Esophagus squamous epithelium (tissue), 5 donors: ENCODE results near the gene PCED1A. TPM values are rescaled to one million over a fixed set of nuclear protein-coding genes. Genes with fewer than 3 reads are reported as not detected.

Experiments
- DNase-seq: peaks from one replicate; lab custom pipeline; 2025; lab: John Stamatoyannopoulos, UW
- H3K27ac ChIP-seq, 4 donors: fragments of 200-600 bp; sonication (generic); one replicate each; pipeline ENCODE4 v1.5.1; 2016 to 2019; ENCODE audit warnings: mild to moderate bottlenecking in 1 of 4
- H3K27me3 ChIP-seq, 4 donors: fragments of 200-600 bp; sonication (generic); 1 replicate in 3 of 4; 2 replicates in 1 of 4; pipeline versions ENCODE4 v1.5.1 to v1.6.0; 2017 to 2021; ENCODE audit warnings: antibody characterized with exemption in 1 of 4
- H3K36me3 ChIP-seq, 3 donors: fragments of 200-600 bp; sonication (generic); one replicate each; pipeline ENCODE4 v1.5.1; 2016 to 2019
- H3K4me1 ChIP-seq, 3 donors: fragments of 200-600 bp; sonication (generic); one replicate each; pipeline ENCODE4 v1.5.1; 2017 to 2019
- H3K4me3 ChIP-seq, 4 donors: fragments of 200-600 bp; sonication (generic); 1 replicate in 3 of 4; 2 replicates in 1 of 4; pipeline ENCODE4 v1.5.1; 2016 to 2019; ENCODE audit warnings: mild to moderate bottlenecking in 2 of 4, moderate library complexity in 1 of 4
- H3K9me3 ChIP-seq, 3 donors: fragments of 200-600 bp; sonication (generic); one replicate each; pipeline ENCODE4 v1.5.1; 2016 to 2019
- POLR2A ChIP-seq, 4 donors: fragments of 450-650 bp; IDR thresholded peaks; one replicate each; pipeline ENCODE4 v1.6.1; 2017; ENCODE audit warnings: antibody characterized with exemption in 4 of 4, mild to moderate bottlenecking in 4 of 4, moderate library complexity in 3 of 4
- WGBS, 2 donors: methylation state at CpG; one replicate each; pipeline ENCODE4 v1.1.5; 2018; 5-methylcytosine and 5-hydroxymethylcytosine counted together
- intact Hi-C: fragments of 100-400 bp; cut with DNase I; formaldehyde crosslinking; loops from one replicate; pipeline ENCODE4 v1.15.0; 2022
- total RNA-seq, 4 donors: library from RNA; depleted of rRNA; stranded (reverse); fragments of >200 nt; gene quantifications; one replicate each; pipeline ENCODE4 v1.1.0, GENCODE V29; 2016
- TF ChIP-seq, protein P1 (sequence below), 6 experiments: fragments of 450-650 bp in 4 of 6; fragments of 200-600 bp in 2 of 6; sonication (generic) in 2 of 6; IDR thresholded peaks; one replicate each; pipeline ENCODE4 v1.5.1; 2016 to 2019; ENCODE audit warnings: antibody characterized with exemption in 6 of 6, mild to moderate bottlenecking in 4 of 6, moderate library complexity in 4 of 6
- donor health status: DM: yes; HTN: yes; CAD: no.

Gene PCED1A
- total RNA-seq, 4 donors from 2014 or later = 9.0 to 25.6 (median 16.6) TPM

DNA sequence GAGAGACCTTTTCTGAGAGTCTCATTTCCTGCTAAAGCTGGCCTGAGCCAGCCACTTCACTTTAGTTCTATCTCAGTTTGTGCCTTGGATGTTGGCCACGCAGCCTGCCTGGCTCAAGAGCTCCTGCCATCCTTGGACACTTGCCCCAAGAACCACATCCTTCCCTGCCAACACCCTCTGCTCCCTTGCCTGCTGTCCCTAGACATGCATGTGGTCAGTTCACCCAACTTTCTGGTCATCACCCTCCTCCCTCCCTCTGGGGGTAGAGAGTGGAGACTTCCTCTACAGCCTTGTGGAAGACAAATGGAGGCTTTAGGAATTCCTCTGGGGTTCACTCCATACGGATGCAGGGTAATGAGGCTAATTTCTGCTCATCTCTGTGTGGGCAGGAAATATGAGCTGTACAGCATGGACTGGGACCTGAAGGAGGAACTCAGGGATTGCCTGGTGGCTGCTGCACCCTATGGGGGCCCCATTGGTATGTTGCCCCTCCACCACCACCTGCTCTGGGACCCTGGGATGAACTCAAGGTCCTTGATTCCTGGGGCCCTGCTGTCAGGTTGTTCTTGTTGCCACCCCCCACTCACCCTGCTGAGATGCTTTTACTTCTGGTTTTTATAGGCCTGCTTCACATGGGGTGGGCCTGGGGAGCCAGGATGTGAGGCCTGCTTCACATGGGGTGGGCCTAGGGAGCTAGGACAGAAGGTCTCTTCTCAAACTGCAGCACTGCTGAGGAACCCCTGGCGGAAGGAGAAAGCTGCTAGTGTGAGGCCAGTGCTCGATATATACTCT is 19.1 kb upstream of the PCED1A start:
- Histone ChIP-seq H3K27me3 (no peaks in the 10 kb centered on the region), H3K9me3 (no peaks in the 10 kb centered on the region), H3K36me3 (peaks cover 32 to 43% (median 36%) of the 10 kb centered on the region in 3 donors), H3K4me3 (no peak overlapping the region), H3K4me1 (no peaks in the 10 kb centered on the region), H3K27ac (no peak overlapping the region)
- WGBS, 2 donors = 86 to 88% methylated on average over 2 of the region's 4 CpGs
- no peak for TF ChIP-seq POLR2A (IDR thresholded peaks at IDR 0.05)
- TF ChIP-seq, protein P1, sequence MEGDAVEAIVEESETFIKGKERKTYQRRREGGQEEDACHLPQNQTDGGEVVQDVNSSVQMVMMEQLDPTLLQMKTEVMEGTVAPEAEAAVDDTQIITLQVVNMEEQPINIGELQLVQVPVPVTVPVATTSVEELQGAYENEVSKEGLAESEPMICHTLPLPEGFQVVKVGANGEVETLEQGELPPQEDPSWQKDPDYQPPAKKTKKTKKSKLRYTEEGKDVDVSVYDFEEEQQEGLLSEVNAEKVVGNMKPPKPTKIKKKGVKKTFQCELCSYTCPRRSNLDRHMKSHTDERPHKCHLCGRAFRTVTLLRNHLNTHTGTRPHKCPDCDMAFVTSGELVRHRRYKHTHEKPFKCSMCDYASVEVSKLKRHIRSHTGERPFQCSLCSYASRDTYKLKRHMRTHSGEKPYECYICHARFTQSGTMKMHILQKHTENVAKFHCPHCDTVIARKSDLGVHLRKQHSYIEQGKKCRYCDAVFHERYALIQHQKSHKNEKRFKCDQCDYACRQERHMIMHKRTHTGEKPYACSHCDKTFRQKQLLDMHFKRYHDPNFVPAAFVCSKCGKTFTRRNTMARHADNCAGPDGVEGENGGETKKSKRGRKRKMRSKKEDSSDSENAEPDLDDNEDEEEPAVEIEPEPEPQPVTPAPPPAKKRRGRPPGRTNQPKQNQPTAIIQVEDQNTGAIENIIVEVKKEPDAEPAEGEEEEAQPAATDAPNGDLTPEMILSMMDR (IDR thresholded peaks at IDR 0.05) = no peak
- no peak for DNase-seq
- intact Hi-C loops = no loop called here

DNA sequence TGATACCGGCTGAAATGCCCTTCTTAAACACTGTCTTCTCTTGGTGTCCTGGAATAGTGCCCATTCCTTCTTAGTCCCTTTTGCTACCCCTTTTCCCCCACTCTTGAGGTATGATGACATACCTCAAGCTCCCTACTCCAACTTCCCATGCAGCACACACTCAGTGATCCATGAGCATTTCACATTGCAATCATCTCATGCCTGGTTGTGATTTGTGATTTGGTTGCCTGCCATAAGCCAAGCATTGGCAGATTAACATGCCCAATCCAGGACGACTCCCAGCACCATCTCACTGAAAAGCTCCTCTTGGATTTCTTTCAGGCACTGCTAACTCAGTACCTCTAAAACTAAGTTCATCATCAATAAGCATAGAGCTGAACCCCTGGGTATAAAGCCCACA is 18.1 kb upstream of the PCED1A start:
- WGBS, 2 donors = 71 to 94% methylated on average over 2 of the region's 2 CpGs
- no peaks in the 10 kb centered on the region for H3K4me1 ChIP-seq

DNA sequence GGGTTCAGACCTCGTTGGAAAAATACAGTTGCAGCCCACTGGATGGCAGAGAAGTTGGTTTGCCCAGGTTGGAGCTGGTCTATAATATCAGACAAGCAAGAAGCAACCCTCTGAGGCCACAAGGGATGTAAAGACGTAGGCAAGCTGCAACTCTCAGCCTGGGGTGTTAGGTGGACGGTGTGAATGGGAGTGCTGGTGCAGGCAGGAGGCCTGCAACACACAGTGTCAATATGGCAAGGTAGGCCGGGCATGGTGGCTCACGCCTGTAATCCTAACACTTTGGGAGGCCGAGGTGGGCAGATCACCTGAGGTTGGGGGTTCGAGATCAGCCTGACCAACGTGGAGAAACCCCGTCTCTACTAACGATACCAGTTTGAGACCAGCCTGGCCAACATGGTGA is 10.6 kb upstream of the PCED1A start:
- intact Hi-C loops = no loop called here

More for the DNA sequence above, 18.1 kb upstream of the PCED1A start:
- H3K36me3 ChIP-seq = peaks cover 23 to 33% (median 30%) of the 10 kb centered on the region in 3 donors
- no peaks in the 10 kb centered on the region for H3K9me3 ChIP-seq
- DNase-seq = no peak
- H3K4me3 ChIP-seq = no peak overlapping the region
- intact Hi-C loops = no loop called here
- H3K27me3 ChIP-seq = no peaks in the 10 kb centered on the region
- no peak for TF ChIP-seq POLR2A (IDR thresholded peaks at IDR 0.05)
- TF ChIP-seq, protein P1 (IDR thresholded peaks at IDR 0.05) = no peak
- no peak overlapping the region for H3K27ac ChIP-seq

DNA sequence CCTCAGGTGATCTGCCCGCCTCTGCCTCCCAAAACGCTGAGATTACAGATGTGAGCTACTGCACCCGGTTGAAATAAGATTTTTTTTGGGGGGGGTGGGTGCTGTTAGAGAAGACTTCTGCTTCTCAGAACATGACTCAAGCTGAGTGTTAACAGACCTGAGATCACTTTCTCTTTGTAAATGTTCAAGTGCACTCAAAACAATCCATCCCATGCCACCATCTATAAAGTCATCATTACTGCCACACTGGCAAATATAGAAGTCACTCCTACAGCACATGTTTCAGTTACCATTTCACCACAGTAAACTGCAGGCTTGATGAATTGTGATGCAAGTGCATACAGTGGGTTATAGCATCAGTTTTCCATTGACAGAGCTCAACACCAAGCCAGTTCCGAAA is 9.1 kb upstream of the PCED1A start:
- no peak overlapping the region for H3K27ac ChIP-seq
- no peaks in the 10 kb centered on the region for H3K9me3 ChIP-seq
- intact Hi-C loops = no loop called here
- no peaks in the 10 kb centered on the region for H3K27me3 ChIP-seq
- no peak for DNase-seq
- WGBS, 2 donors = 63 to 91% methylated on average over 1 to 4 of the region's 4 CpGs
- peaks cover 0 to 8% (median 3%) of the 10 kb centered on the region in 3 donors for H3K36me3 ChIP-seq
- no peak for TF ChIP-seq POLR2A (IDR thresholded peaks at IDR 0.05)
- TF ChIP-seq, protein P1 (IDR thresholded peaks at IDR 0.05) = no peak
- H3K4me1 ChIP-seq = peaks cover 0 to 7% (median 0%) of the 10 kb centered on the region in 3 donors
- H3K4me3 ChIP-seq = no peak overlapping the region

More for the DNA sequence above, 10.6 kb upstream of the PCED1A start:
- DNase-seq = no peak
- Histone ChIP-seq H3K27ac (no peak overlapping the region), H3K36me3 (peaks cover 0 to 8% (median 3%) of the 10 kb centered on the region in 3 donors), H3K27me3 (no peaks in the 10 kb centered on the region), H3K4me3 (no peak overlapping the region), H3K4me1 (peaks cover 0 to 7% (median 0%) of the 10 kb centered on the region in 3 donors), H3K9me3 (no peaks in the 10 kb centered on the region)
- TF ChIP-seq POLR2A (IDR thresholded peaks at IDR 0.05) = no peak
- TF ChIP-seq, protein P1 (IDR thresholded peaks at IDR 0.05) = no peak
- 81 to 84% methylated on average over 9 to 10 of the region's 10 CpGs for WGBS, 2 donors

DNA sequence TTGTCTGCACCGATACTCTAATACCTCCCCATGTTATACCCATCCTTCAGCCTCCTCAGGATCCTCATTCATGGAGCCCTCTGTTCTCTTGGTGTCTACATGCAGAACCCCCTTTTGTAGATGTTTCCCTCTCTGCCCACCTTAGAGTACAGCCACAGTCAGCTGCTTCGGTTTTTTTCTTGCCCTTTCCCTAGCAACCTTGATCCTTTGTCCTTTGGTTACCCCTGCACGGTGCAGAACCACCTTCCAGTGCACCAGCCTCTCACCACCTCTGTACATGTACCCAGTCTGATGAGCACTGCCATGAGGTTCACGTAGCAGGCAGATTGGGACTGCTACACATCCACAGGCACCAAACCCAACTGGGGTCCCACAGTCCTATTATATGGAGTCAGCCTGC is 7.3 kb upstream of the PCED1A start:
- 91 to 92% methylated on average over 4 of the region's 4 CpGs for WGBS, 2 donors
- TF ChIP-seq, protein P1 (IDR thresholded peaks at IDR 0.05) = no peak
- no peak for TF ChIP-seq POLR2A (IDR thresholded peaks at IDR 0.05)
- no peak for DNase-seq

More for the DNA sequence above, 7.3 kb upstream of the PCED1A start:
- intact Hi-C loops = no loop called here
- H3K4me3 ChIP-seq = no peak overlapping the region
- H3K4me1 ChIP-seq = peaks cover 0 to 22% (median 0%) of the 10 kb centered on the region in 3 donors
- no peaks in the 10 kb centered on the region for H3K9me3 ChIP-seq
- no peaks in the 10 kb centered on the region for H3K27me3 ChIP-seq
- no peak overlapping the region for H3K27ac ChIP-seq
- H3K36me3 ChIP-seq = peaks cover 0 to 8% (median 3%) of the 10 kb centered on the region in 3 donors
